Spleen (tissue), 11 donors: ENCODE measurements around the gene KIF6. TPM values are rescaled to one million over a fixed set of nuclear protein-coding genes. Genes with fewer than 3 reads are reported as not detected.

ENCODE experiments used
- DNase-seq: peaks from one replicate; pipeline ENCODE4 v3.0.0-alpha.2; 2020
- H3K27ac ChIP-seq, 8 donors: fragments of 200-600 bp; sonication (generic) in 7 of 8; 1 replicate in 4 of 8; 2 replicates in 4 of 8; pipeline versions ENCODE4 v1.5.0 to v1.8.0; 2016 to 2021; ENCODE audit warnings: inconsistent platforms in 4 of 8, mild to moderate bottlenecking in 4 of 8, moderate library complexity in 1 of 8
- H3K27me3 ChIP-seq, 7 donors: fragments of 200-600 bp; sonication (generic) in 6 of 7; replicated peaks in 1 of 7; 1 replicate in 4 of 7; 2 replicates in 3 of 7; pipeline versions ENCODE4 v1.5.0 to v1.8.0; 2016 to 2021; ENCODE audit warnings: inconsistent platforms in 3 of 7, mild to moderate bottlenecking in 1 of 7
- H3K36me3 ChIP-seq, 6 donors: fragments of 200-600 bp; sonication (generic) in 5 of 6; 1 replicate in 4 of 6; 2 replicates in 2 of 6; pipeline versions ENCODE4 v1.5.0 to v1.8.0; 2016 to 2021; ENCODE audit warnings: inconsistent platforms in 2 of 6
- H3K4me1 ChIP-seq, 6 donors: fragments of 200-600 bp; sonication (generic) in 5 of 6; 1 replicate in 3 of 6; 2 replicates in 3 of 6; pipeline versions ENCODE4 v1.5.0 to v1.8.0; 2016 to 2021; ENCODE audit warnings: inconsistent platforms in 3 of 6
- H3K4me3 ChIP-seq, 8 donors: fragments of 200-600 bp; sonication (generic) in 7 of 8; 1 replicate in 4 of 8; 2 replicates in 4 of 8; pipeline versions ENCODE4 v1.5.0 to v1.8.0; 2016 to 2021; ENCODE audit warnings: inconsistent platforms in 4 of 8, mild to moderate bottlenecking in 4 of 8, moderate library complexity in 2 of 8
- H3K9me3 ChIP-seq, 8 donors: fragments of 200-600 bp; sonication (generic) in 7 of 8; 1 replicate in 4 of 8; 2 replicates in 4 of 8; pipeline versions ENCODE4 v1.5.0 to v1.8.0; 2016 to 2021; ENCODE audit warnings: inconsistent platforms in 4 of 8
- CTCF ChIP-seq, 11 experiments: fragments of 200-600 bp in 7 of 11; fragments of 450-650 bp in 4 of 11; sonication (generic) in 4 of 11; IDR thresholded peaks in 8 of 11; conservative IDR thresholded peaks in 3 of 11; 1 replicate in 7 of 11; 2 replicates in 4 of 11; pipeline versions ENCODE4 v1.4.0 to v1.8.0; 2016 to 2021; ENCODE audit warnings: antibody characterized with exemption in 11 of 11, inconsistent platforms in 4 of 11, mild to moderate bottlenecking in 1 of 11
- POLR2A ChIP-seq, 3 donors: fragments of 450-650 bp; IDR thresholded peaks; one replicate each; pipeline ENCODE4 v1.5.1; 2017; ENCODE audit warnings: antibody characterized with exemption in 3 of 3, mild to moderate bottlenecking in 1 of 3
- POLR2AphosphoS5 ChIP-seq, 3 donors: sonication (generic); formaldehyde crosslinking; IDR thresholded peaks; one replicate each; pipeline ENCODE4 v1.5.1; 2017; ENCODE audit warnings: antibody characterized with exemption in 3 of 3
- WGBS, 5 donors: extraction: QIAGEN DNeasy Blood & Tissue Kit in 3 of 5; methylation state at CpG; one replicate each; pipeline versions ENCODE4 v1.1.5 to v1.1.7; 2013 to 2018; 5-methylcytosine and 5-hydroxymethylcytosine counted together
- intact Hi-C: fragments of 100-400 bp; cut with DNase I; formaldehyde crosslinking; loops from one replicate; pipeline ENCODE4 v1.15.0; 2023; ENCODE audit warnings: low total_unique reads
- polyA plus RNA-seq, 3 donors: library from polyadenylated mRNA; stranded (reverse); fragments of 200-250 nt; gene quantifications; one replicate each; pipeline ENCODE4 v1.2.1, GENCODE V29; 2013
- total RNA-seq, 7 donors: library from RNA; depleted of rRNA in 3 of 7; stranded (reverse); fragments of >200 nt in 3 of 7; fragmentation: NEBNext Ultra II Directional in 4 of 7; extraction: Animal tissue kit (Norgen Biotek cat#: 25700) in 4 of 7; gene quantifications; one replicate each; pipeline versions ENCODE4 v1.1.0 to v1.2.1, GENCODE V29; 2016 to 2021
- donor health status: healthy with polysubstance abuse.
- donor health status: DM: no; HTN: no; CAD: no; lungs with moderate emphysema.
- donor health status: DM: no; HTN: no; CAD: no.
- donor health status: Bipolar disorder and iron deficiency.
- donor health status: healthy.
- donor health status: DM: no; HTN: no; CAD: no.
- donor health status: DM: yes; HTN: yes; CAD: no.

Gene KIF6
- total and polyA plus RNA-seq, 10 donors = 0.10 to 0.75 (median 0.24) TPM; not detected in 3

GRCh38 chr6:39419607-39420006, 305.6 kb downstream of the KIF6 start:
- no peak overlapping the region for H3K4me3 ChIP-seq
- H3K27me3 ChIP-seq = peaks cover 0 to 10% (median 0%) of the 10 kb centered on the region in 7 donors
- no peaks in the 10 kb centered on the region for H3K36me3 ChIP-seq
- H3K4me1 ChIP-seq = no peaks in the 10 kb centered on the region
- 73 to 93% (median 85%) methylated on average over 3 of the region's 3 CpGs for WGBS, 5 donors
- intact Hi-C loops = no loop called here
- DNase-seq = no peak
- H3K9me3 ChIP-seq = no peaks in the 10 kb centered on the region
- TF ChIP-seq POLR2AphosphoS5 (IDR thresholded peaks at IDR 0.05) (no peak), CTCF (IDR thresholded peaks at IDR 0.05 in 8 of 11, conservative IDR thresholded peaks at IDR 0.05 in 3 of 11) (no peak), POLR2A (IDR thresholded peaks at IDR 0.05) (no peak)
- H3K27ac ChIP-seq = no peak overlapping the region

GRCh38 chr6:39417440-39417839, 307.8 kb downstream of the KIF6 start:
- H3K36me3 ChIP-seq = no peaks in the 10 kb centered on the region
- H3K9me3 ChIP-seq = no peaks in the 10 kb centered on the region
- no peak for DNase-seq
- H3K4me3 ChIP-seq = no peak overlapping the region
- no peaks in the 10 kb centered on the region for H3K4me1 ChIP-seq
- peaks cover 0 to 10% (median 0%) of the 10 kb centered on the region in 7 donors for H3K27me3 ChIP-seq
- TF ChIP-seq POLR2A (IDR thresholded peaks at IDR 0.05) (no peak), POLR2AphosphoS5 (IDR thresholded peaks at IDR 0.05) (no peak), CTCF (IDR thresholded peaks at IDR 0.05 in 8 of 11, conservative IDR thresholded peaks at IDR 0.05 in 3 of 11) (no peak)
- intact Hi-C loops = no loop called here
- WGBS, 5 donors = 42 to 60% (median 44%) methylated on average over 2 of the region's 2 CpGs
- H3K27ac ChIP-seq = no peak overlapping the region

DNA sequence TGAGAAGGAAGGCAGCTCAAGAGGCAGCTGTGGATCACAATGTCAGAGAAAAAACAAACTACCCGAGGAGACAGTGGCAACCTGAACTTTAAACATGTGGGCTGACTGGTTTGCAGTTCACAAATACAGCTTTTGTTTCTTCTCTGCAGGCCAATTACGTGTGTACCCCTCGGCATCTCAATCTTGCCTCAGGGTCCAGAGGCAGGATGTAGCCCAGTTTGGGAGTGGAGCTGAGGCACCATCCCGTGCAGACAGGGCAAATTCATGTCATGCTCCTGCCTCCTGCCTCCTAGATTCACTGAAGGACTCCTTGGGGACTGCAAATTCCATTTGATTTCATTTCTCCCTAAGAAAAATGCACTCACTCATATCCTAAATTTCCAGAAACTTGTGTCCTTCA, 308.5 kb downstream of the KIF6 start:
- Histone ChIP-seq H3K4me1 (no peaks in the 10 kb centered on the region), H3K9me3 (no peaks in the 10 kb centered on the region), H3K27me3 (peaks cover 0 to 4% (median 0%) of the 10 kb centered on the region in 7 donors), H3K36me3 (no peaks in the 10 kb centered on the region), H3K27ac (no peak overlapping the region), H3K4me3 (no peak overlapping the region)
- 66 to 78% (median 68%) methylated on average over 4 of the region's 4 CpGs for WGBS, 5 donors
- TF ChIP-seq POLR2AphosphoS5 (IDR thresholded peaks at IDR 0.05) = no peak
- TF ChIP-seq CTCF (IDR thresholded peaks at IDR 0.05 in 8 of 11, conservative IDR thresholded peaks at IDR 0.05 in 3 of 11) = no peak
- no peak for TF ChIP-seq POLR2A (IDR thresholded peaks at IDR 0.05)
- no peak for DNase-seq
- intact Hi-C loops = no loop called here

DNA sequence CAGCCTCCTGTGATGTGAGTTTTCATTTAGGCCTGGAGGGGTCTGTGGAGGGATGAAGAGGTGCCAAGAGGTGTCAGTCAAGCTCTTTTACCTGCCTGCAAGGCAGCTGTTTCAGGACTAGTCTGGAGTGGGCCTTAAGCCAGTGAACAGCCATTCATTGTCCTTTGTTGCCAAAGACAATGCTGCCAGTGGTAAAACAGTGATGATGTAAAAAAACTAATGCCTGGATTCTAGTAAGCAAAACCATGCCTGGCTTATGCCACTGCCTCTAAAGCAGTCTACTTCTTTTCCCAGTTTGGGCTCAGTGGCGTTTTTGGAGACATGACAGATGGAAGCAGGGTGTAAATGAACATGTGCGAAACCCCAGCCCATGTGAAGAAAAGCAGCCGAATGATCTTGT, 309.2 kb downstream of the KIF6 start:
- TF ChIP-seq POLR2AphosphoS5 (IDR thresholded peaks at IDR 0.05) = no peak
- no peak for TF ChIP-seq CTCF (IDR thresholded peaks at IDR 0.05 in 8 of 11, conservative IDR thresholded peaks at IDR 0.05 in 3 of 11)
- no peak for TF ChIP-seq POLR2A (IDR thresholded peaks at IDR 0.05)
- Histone ChIP-seq H3K27me3 (no peaks in the 10 kb centered on the region), H3K27ac (no peak overlapping the region), H3K4me3 (no peak overlapping the region), H3K4me1 (no peaks in the 10 kb centered on the region), H3K9me3 (no peaks in the 10 kb centered on the region), H3K36me3 (no peaks in the 10 kb centered on the region)
- DNase-seq = no peak
- intact Hi-C loops = no loop called here
- WGBS, 5 donors = 69 to 95% (median 77%) methylated on average over 3 of the region's 3 CpGs
